GM12878 (cell line): ENCODE results near the gene CCDC28B. TPM values are rescaled to one million over a fixed set of nuclear protein-coding genes. Genes with fewer than 3 reads are reported as not detected.
A peak's percentile ranks its signal among the peaks of the same experiment; 100 is the strongest.

ENCODE experiments used
- ATAC-seq: fragments of 200-7000 bp; cut with Tn5 transposase; 3 replicates; pipeline ENCODE4 v1.9.1; 2020; ENCODE audit warnings: mild to moderate bottlenecking, moderate library complexity
- BruUV-seq: library from RNA; stranded (reverse); fragments of 400-500 nt; replicated peaks from 2 replicates; lab custom pipeline; 2021; lab: Mats Ljungman, UMichigan
- CTCF ChIA-PET: fragments of 300-600 bp; sonication (Branson Sonifier 250); formaldehyde crosslinking; extraction: SDS; loops from one replicate; lab custom pipeline; 2021; ENCODE audit warnings: inconsistent platforms; lab: Yijun Ruan, JAX
- POLR2A ChIA-PET: fragments of 350-600 bp; formaldehyde crosslinking; extraction: SDS; loops from one replicate; lab custom pipeline; 2021; ENCODE audit warnings: inconsistent platforms; lab: Charles Lee
- RAD21 ChIA-PET: fragments of 300-600 bp; sonication (Branson Sonifier 250); formaldehyde crosslinking; loops from one replicate; lab custom pipeline; 2023; ENCODE audit warnings: antibody characterized with exemption; ENCODE audit not compliant: unreplicated experiment; lab: Charles Lee
- SMC1A ChIA-PET: fragments of 300-600 bp; sonication (Branson Sonifier 250); formaldehyde crosslinking; loops from one replicate; lab custom pipeline; 2023; ENCODE audit not compliant: unreplicated experiment, uncharacterized antibody; lab: Charles Lee
- DNase-seq: peaks from one replicate; pipeline ENCODE4 v3.0.0-alpha.2; 2011; ENCODE audit warnings: low read depth, low spot score
- FAIRE-seq: peaks from 3 replicates; lab custom pipeline; 2011; peaks lifted over from hg19 to GRCh38; lab: Jason Lieb, UNC
- H2AFZ ChIP-seq: 2 replicates; pipeline ENCODE4 v1.6.0; 2011; ENCODE audit warnings: low read depth, low read length, control low read depth; ENCODE audit not compliant: control insufficient read depth
- H3K27ac ChIP-seq: 2 replicates; pipeline ENCODE4 v1.5.1; 2011; ENCODE audit warnings: control low read depth; ENCODE audit not compliant: control insufficient read depth, insufficient read depth
- H3K27me3 ChIP-seq, 2 experiments: replicated peaks in 1 of 2; 2 replicates each; pipeline versions ENCODE4 v1.6.0 to v1.6.1; 2011; ENCODE audit warnings: low read length in 1 of 2; ENCODE audit not compliant: control insufficient read depth in 2 of 2, insufficient read depth in 2 of 2
- H3K36me3 ChIP-seq, 2 experiments: 2 replicates each; pipeline ENCODE4 v1.5.1; 2011; ENCODE audit warnings: low read length in 1 of 2; ENCODE audit not compliant: control insufficient read depth in 2 of 2, insufficient read depth in 2 of 2
- H3K4me1 ChIP-seq: 2 replicates; pipeline ENCODE4 v1.6.1; 2011; ENCODE audit warnings: mild to moderate bottlenecking, low read length, moderate library complexity, mixed read lengths; ENCODE audit not compliant: control insufficient read depth, insufficient read depth
- H3K4me2 ChIP-seq: 2 replicates; pipeline ENCODE4 v1.6.0; 2011; ENCODE audit warnings: control low read depth; ENCODE audit not compliant: control insufficient read depth, insufficient read depth
- H3K4me3 ChIP-seq: fragments of 200-600 bp; sonication (generic); 2 replicates; pipeline ENCODE4 v1.5.1; 2016
- H3K79me2 ChIP-seq: 2 replicates; pipeline ENCODE4 v1.6.0; 2011; ENCODE audit warnings: low read length; ENCODE audit not compliant: control insufficient read depth, insufficient read depth
- H3K9ac ChIP-seq: 2 replicates; pipeline ENCODE4 v1.8.0; 2011; ENCODE audit warnings: low read length, control low read depth, mixed read lengths; ENCODE audit not compliant: control insufficient read depth, insufficient read depth
- H3K9me3 ChIP-seq: replicated peaks from 3 replicates; pipeline ENCODE4 v1.5.1; 2011; ENCODE audit warnings: mild to moderate bottlenecking, low read length; ENCODE audit not compliant: control insufficient read depth, insufficient read depth
- H4K20me1 ChIP-seq: 2 replicates; pipeline ENCODE4 v1.6.0; 2011; ENCODE audit not compliant: control insufficient read depth, insufficient read depth
- ETV6 ChIP-seq, 2 experiments: fragments of 450-650 bp in 1 of 2; IDR thresholded peaks in 1 of 2; conservative IDR thresholded peaks in 1 of 2; 2 replicates each; pipeline ENCODE4 v1.6.1; 2014; ENCODE audit warnings: antibody characterized with exemption in 1 of 2, borderline replicate concordance in 1 of 2, low read depth in 1 of 2, mild to moderate bottlenecking in 1 of 2, moderate library complexity in 1 of 2
- PAX5 ChIP-seq: IDR thresholded peaks from 2 replicates; pipeline ENCODE4 v1.6.1; 2011; ENCODE audit warnings: low read depth, low read length, borderline replicate concordance
- PAX8 ChIP-seq: fragments of 450-650 bp; IDR thresholded peaks from 2 replicates; pipeline ENCODE4 v1.6.1; 2017; ENCODE audit warnings: mild to moderate bottlenecking, moderate library complexity
- SREBF1 ChIP-seq: IDR thresholded peaks from 2 replicates; pipeline ENCODE4 v1.6.1; 2012; ENCODE audit warnings: mild to moderate bottlenecking, low read length
- WGBS: methylation state at CpG from one replicate; pipeline ENCODE4 v1.1.6; 2016; ENCODE audit warnings: low lambda C conversion rate; ENCODE audit not compliant: insufficient replicate concordance, insufficient coverage; ENCODE audit errors: missing lambda C conversion rate; 5-methylcytosine and 5-hydroxymethylcytosine counted together
- in situ Hi-C: fragments of 300-500 bp; cut with MboI; formaldehyde crosslinking; loops from 9 replicates; pipeline ENCODE4 v1.14.3; 2018; ENCODE audit warnings: mixed read lengths
- intact Hi-C: fragments of 100-400 bp; cut with micrococcal nuclease; formaldehyde crosslinking; loops from one replicate; pipeline ENCODE4 v1.14.2; 2022; ENCODE audit not compliant: unreplicated experiment
- polyA plus RNA-seq, 11 experiments: library from polyadenylated mRNA; depleted of rRNA in 4 of 11; unstranded in 6 of 11; stranded (reverse) in 5 of 11; fragments of >200 nt; fragmentation: Nextera tagmentation in 4 of 11; fragmentation: Illumina TruSeq in 1 of 11; extraction: Ambion mirVana in 4 of 11; extraction: Trizol in 1 of 11; gene quantifications; 1 replicate in 1 of 11; 2 replicates in 10 of 11; pipeline versions ENCODE4 v1.2.1 to v1.2.3, GENCODE V29; 2011 to 2016; ENCODE audit warnings: inconsistent platforms in 2 of 11, missing spikeins in 2 of 11, low read depth in 1 of 11
- total RNA-seq, 4 experiments: library from RNA; depleted of rRNA in 3 of 4; stranded (reverse); fragments of >200 nt in 3 of 4; fragmentation: Illumina TruSeq in 1 of 4; extraction: Trizol in 1 of 4; gene quantifications; 2 replicates each; pipeline versions ENCODE4 v1.2.1 to v1.2.3, GENCODE V29; 2013 to 2021

Gene CCDC28B
- total and polyA plus RNA-seq, 10 of the 15 experiments (the other 5 are each of a cell fraction or from before 2014, with no cell fraction given): 10.5 to 135 (median 90.6) TPM

GRCh38 chr1:32221581-32221979, 21.2 kb downstream of the CCDC28B start:
- intact Hi-C loops: no loop called here
- no peak for FAIRE-seq
- Histone ChIP-seq H3K27ac (no peak overlapping the region; the same call in 1 of the 2 replicates), H3K9me3 (no peaks in the 10 kb centered on the region), H3K4me1 (peaks cover 12% of the 10 kb centered on the region), H3K36me3 (peaks cover 2 to 16% of the 10 kb centered on the region in 2 experiments), H3K27me3 (no peaks in the 10 kb centered on the region), H3K4me3 (peak overlapping the region; percentile 89), H3K4me2 (peak overlapping the region; percentile 92), H4K20me1 (no peaks in the 10 kb centered on the region), H3K79me2 (peaks cover 29% of the 10 kb centered on the region), H3K9ac (peak overlapping the region; percentile 99), H2AFZ (peak overlapping the region; percentile 89; the same call in 1 of the 2 replicates)
- WGBS: under 1% methylated on average over 13 of the region's 13 CpGs
- BruUV-seq: no TSS peak
- ChIA-PET POLR2A (interaction anchor here (1.0 to 1.3 kb wide), 3 partner anchors 19 to 114 kb away, joined by 3 to 4 read pairs (median 4); partner anchors contain the start of gene KPNA6), CTCF (interaction anchor here (0.8 to 6.0 kb wide), 7 partner anchors 14 to 192 kb away, joined by 3 to 46 read pairs (median 5); partner anchors contain the start of genes FAM167B and HDAC1), RAD21 (interaction anchor here (1.0 to 2.0 kb wide), 7 partner anchors 11 to 114 kb away, joined by 3 to 10 read pairs (median 4); partner anchors contain the start of genes CCDC28B, HDAC1, KPNA6 and MARCKSL1), SMC1A (interaction anchor here (1.0 to 2.0 kb wide), 5 partner anchors 20 to 95 kb away, joined by 3 to 11 read pairs (median 3); no protein-coding TSS in a partner anchor)
- no peak for ATAC-seq
- 0 out of 2 replicates have a peak, but pooled peaks have one; percentile 1 for TF ChIP-seq PAX5
- no peak for TF ChIP-seq SREBF1
- TF ChIP-seq ETV6 (conservative IDR thresholded peaks at IDR 0.05 in 1 of 2, IDR thresholded peaks at IDR 0.05 in 1 of 2; ENCODE audit: borderline replicate concordance in 1 of 2, low read depth in 1 of 2): no peak
- TF ChIP-seq PAX8: no peak
- no peak for DNase-seq
- in situ Hi-C loops: no loop called here
